Measurements from ENCODE around the gene OVOL1. TPM values are rescaled to one million over a fixed set of nuclear protein-coding genes. Genes with fewer than 3 reads are reported as not detected.

Gene OVOL1
- total and polyA plus RNA-seq, 5 donors from 2014 or later, result not detected

DNA sequence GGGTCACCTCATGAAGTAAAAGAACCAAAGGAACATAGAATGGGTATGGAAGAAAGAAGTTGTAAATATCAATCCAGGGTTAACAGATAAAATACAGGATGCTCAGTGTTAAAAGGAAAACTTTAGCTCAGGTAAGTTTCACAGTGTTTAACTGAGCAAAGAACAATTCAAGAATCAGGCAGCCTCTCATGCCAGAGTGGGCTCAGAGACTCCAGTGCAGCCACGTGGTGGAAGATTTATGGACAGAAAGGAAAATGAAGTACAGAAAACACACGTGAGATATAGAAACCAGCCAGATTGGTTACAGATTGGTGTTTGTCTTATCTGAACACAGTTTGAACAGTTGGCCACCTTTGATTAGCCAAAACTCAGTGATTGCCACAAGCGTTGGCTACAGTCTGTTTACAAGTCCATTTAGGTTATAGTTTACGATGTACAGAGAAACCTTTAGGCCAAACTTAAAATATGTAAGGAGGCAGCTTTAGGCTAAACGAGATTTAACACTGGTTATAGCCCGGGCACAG, 15.2 kb upstream of the OVOL1 start:
- Histone ChIP-seq H3K4me1 (ENCODE audit: control insufficient read depth, insufficient read depth, low read length, poor library complexity, severe bottlenecking) (no peaks in the 10 kb centered on the region), H3K4me3 (ENCODE audit: low read depth, low read length) (no peak overlapping the region), H3K27ac (ENCODE audit: insufficient read depth, low read length, poor library complexity, severe bottlenecking) (no peak overlapping the region), H3K9me3 (ENCODE audit: control insufficient read depth in 2 of 2, low read length in 2 of 2) (no peaks in the 10 kb centered on the region), H3K36me3 (ENCODE audit: control insufficient read depth, insufficient read depth, low read length) (peaks cover under 1% of the 10 kb centered on the region), H3K27me3 (ENCODE audit: control insufficient read depth, insufficient read depth, low read length) (no peaks in the 10 kb centered on the region)
- peaks cover 6 to 12% (median 8%) of the 10 kb centered on the region in 4 donors for H3K4me1 Mint-ChIP-seq
- H3K27me3 Mint-ChIP-seq, result peaks cover 5% of the 10 kb centered on the region
- DNase-seq (no peak), ATAC-seq (ENCODE audit: low read depth in 2 of 2) (no peak)
- no peak overlapping the region for H3K4me3 Mint-ChIP-seq
- no peak overlapping the region for H3K27ac Mint-ChIP-seq
- H3K9me3 Mint-ChIP-seq, result no peaks in the 10 kb centered on the region
- H3K36me3 Mint-ChIP-seq, result no peaks in the 10 kb centered on the region

- Histone ChIP-seq H3K4me1 (ENCODE audit: control insufficient read depth, insufficient read depth, low read length, poor library complexity, severe bottlenecking) (peaks cover 5% of the 10 kb centered on the region), H3K27ac (ENCODE audit: insufficient read depth, low read length, poor library complexity, severe bottlenecking) (no peak overlapping the region), H3K27me3 (ENCODE audit: control insufficient read depth, insufficient read depth, low read length) (no peaks in the 10 kb centered on the region), H3K9me3 (ENCODE audit: control insufficient read depth in 2 of 2, low read length in 2 of 2) (no peaks in the 10 kb centered on the region), H3K4me3 (ENCODE audit: low read depth, low read length) (no peak overlapping the region), H3K36me3 (ENCODE audit: control insufficient read depth, insufficient read depth, low read length) (peaks cover 11% of the 10 kb centered on the region)
- Mint-ChIP-seq H3K27ac (no peak overlapping the region), H3K9me3 (no peaks in the 10 kb centered on the region), H3K4me1 (peaks cover 6 to 26% (median 10%) of the 10 kb centered on the region in 4 donors), H3K27me3 (peaks cover 5% of the 10 kb centered on the region), H3K36me3 (peaks cover 4% of the 10 kb centered on the region), H3K4me3 (no peak overlapping the region)
- no peak for DNase-seq
- no peak for ATAC-seq (ENCODE audit: low read depth in 2 of 2)
Observed at GRCh38 chr11:65773784-65774411, 13.0 kb upstream of the OVOL1 start.

GRCh38 chr11:65774525-65775306, 12.1 kb upstream of the OVOL1 start:
- DNase-seq, result no peak
- peaks cover 14% of the 10 kb centered on the region for H3K4me1 ChIP-seq (ENCODE audit: control insufficient read depth, insufficient read depth, low read length, poor library complexity, severe bottlenecking)
- H3K4me1 Mint-ChIP-seq, result peaks cover 3 to 30% (median 7%) of the 10 kb centered on the region in 4 donors
- H3K4me3 ChIP-seq (ENCODE audit: low read depth, low read length), result no peak overlapping the region
- peaks cover 11% of the 10 kb centered on the region for H3K36me3 ChIP-seq (ENCODE audit: control insufficient read depth, insufficient read depth, low read length)
- peaks cover 4% of the 10 kb centered on the region for H3K36me3 Mint-ChIP-seq
- H3K27me3 ChIP-seq (ENCODE audit: control insufficient read depth, insufficient read depth, low read length), result no peaks in the 10 kb centered on the region
- H3K9me3 Mint-ChIP-seq, result no peaks in the 10 kb centered on the region
- no peak overlapping the region for H3K27ac ChIP-seq (ENCODE audit: insufficient read depth, low read length, poor library complexity, severe bottlenecking)
- no peak for ATAC-seq (ENCODE audit: low read depth in 2 of 2)
- H3K4me3 Mint-ChIP-seq, result peak overlapping the region in 1 of 4 donors; percentile 77
- H3K27me3 Mint-ChIP-seq, result peaks cover 1% of the 10 kb centered on the region
- no peaks in the 10 kb centered on the region for H3K9me3 ChIP-seq (ENCODE audit: control insufficient read depth in 2 of 2, low read length in 2 of 2)
- H3K27ac Mint-ChIP-seq, result peak overlapping the region in 1 of 3 donors; percentile 44

- DNase-seq (no peak), ATAC-seq (ENCODE audit: low read depth in 2 of 2) (no peak)
- Histone ChIP-seq H3K9me3 (ENCODE audit: control insufficient read depth in 2 of 2, low read length in 2 of 2) (no peaks in the 10 kb centered on the region), H3K36me3 (ENCODE audit: control insufficient read depth, insufficient read depth, low read length) (peaks cover 11% of the 10 kb centered on the region), H3K4me1 (ENCODE audit: control insufficient read depth, insufficient read depth, low read length, poor library complexity, severe bottlenecking) (peaks cover 20% of the 10 kb centered on the region), H3K4me3 (ENCODE audit: low read depth, low read length) (no peak overlapping the region), H3K27me3 (ENCODE audit: control insufficient read depth, insufficient read depth, low read length) (no peaks in the 10 kb centered on the region), H3K27ac (ENCODE audit: insufficient read depth, low read length, poor library complexity, severe bottlenecking) (no peak overlapping the region)
- Mint-ChIP-seq H3K4me3 (peak overlapping the region in 1 of 4 donors; percentile 16), H3K27ac (no peak overlapping the region), H3K9me3 (no peaks in the 10 kb centered on the region), H3K4me1 (peaks cover 0 to 30% (median 5%) of the 10 kb centered on the region in 4 donors), H3K36me3 (peaks cover 4% of the 10 kb centered on the region), H3K27me3 (no peaks in the 10 kb centered on the region)
Observed at GRCh38 chr11:65776196-65776595, 10.7 kb upstream of the OVOL1 start.

DNA sequence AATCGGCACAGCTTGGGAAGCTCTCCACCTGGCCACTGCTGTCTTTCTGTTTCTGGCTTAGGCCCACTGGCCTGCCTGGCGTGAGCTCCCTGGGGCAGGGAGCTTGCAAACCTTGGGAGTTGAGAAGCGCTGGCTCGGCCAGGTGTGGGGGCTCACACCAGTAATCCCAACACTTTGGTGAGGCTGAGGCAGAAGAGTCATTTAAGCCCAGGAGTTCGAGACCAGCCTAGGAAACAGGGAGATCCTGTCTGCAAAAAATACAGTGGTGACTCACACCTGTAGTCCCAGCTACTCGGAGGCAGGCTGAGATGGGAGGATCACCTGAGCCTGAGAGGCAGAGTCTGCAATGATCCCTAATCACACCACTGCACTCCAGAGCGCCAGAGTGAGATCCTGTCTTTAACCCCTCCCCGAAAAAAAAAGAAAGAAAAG, 10.1 kb upstream of the OVOL1 start:
- no peak overlapping the region for H3K4me3 ChIP-seq (ENCODE audit: low read depth, low read length)

GRCh38 chr11:65777241-65777640, 9.6 kb upstream of the OVOL1 start:
- Mint-ChIP-seq H3K27me3 (no peaks in the 10 kb centered on the region), H3K9me3 (no peaks in the 10 kb centered on the region), H3K36me3 (peaks cover 4% of the 10 kb centered on the region), H3K27ac (peak overlapping the region in 1 of 3 donors; percentile 71), H3K4me1 (peaks cover 0 to 30% (median 3%) of the 10 kb centered on the region in 4 donors), H3K4me3 (peak overlapping the region in 3 of 4 donors; percentile 16 to 58 (median 21))
- Histone ChIP-seq H3K27ac (ENCODE audit: insufficient read depth, low read length, poor library complexity, severe bottlenecking) (no peak overlapping the region), H3K27me3 (ENCODE audit: control insufficient read depth, insufficient read depth, low read length) (no peaks in the 10 kb centered on the region), H3K4me3 (ENCODE audit: low read depth, low read length) (no peak overlapping the region), H3K4me1 (ENCODE audit: control insufficient read depth, insufficient read depth, low read length, poor library complexity, severe bottlenecking) (peaks cover 26% of the 10 kb centered on the region), H3K36me3 (ENCODE audit: control insufficient read depth, insufficient read depth, low read length) (peaks cover 11% of the 10 kb centered on the region), H3K9me3 (ENCODE audit: control insufficient read depth in 2 of 2, low read length in 2 of 2) (no peaks in the 10 kb centered on the region)
- DNase-seq (no peak), ATAC-seq (ENCODE audit: low read depth in 2 of 2) (no peak)

More for the DNA sequence above, 10.1 kb upstream of the OVOL1 start:
- Histone ChIP-seq H3K27ac (ENCODE audit: insufficient read depth, low read length, poor library complexity, severe bottlenecking) (no peak overlapping the region), H3K27me3 (ENCODE audit: control insufficient read depth, insufficient read depth, low read length) (no peaks in the 10 kb centered on the region), H3K9me3 (ENCODE audit: control insufficient read depth in 2 of 2, low read length in 2 of 2) (no peaks in the 10 kb centered on the region), H3K36me3 (ENCODE audit: control insufficient read depth, insufficient read depth, low read length) (peaks cover 11% of the 10 kb centered on the region), H3K4me1 (ENCODE audit: control insufficient read depth, insufficient read depth, low read length, poor library complexity, severe bottlenecking) (peaks cover 25% of the 10 kb centered on the region)
- Mint-ChIP-seq H3K36me3 (peaks cover 4% of the 10 kb centered on the region), H3K4me3 (peak overlapping the region in 1 of 4 donors; percentile 16), H3K9me3 (no peaks in the 10 kb centered on the region), H3K27ac (peak overlapping the region in 1 of 3 donors; percentile 71), H3K27me3 (no peaks in the 10 kb centered on the region), H3K4me1 (peaks cover 0 to 30% (median 3%) of the 10 kb centered on the region in 4 donors)
- ATAC-seq (ENCODE audit: low read depth in 2 of 2) (no peak), DNase-seq (no peak)

DNA sequence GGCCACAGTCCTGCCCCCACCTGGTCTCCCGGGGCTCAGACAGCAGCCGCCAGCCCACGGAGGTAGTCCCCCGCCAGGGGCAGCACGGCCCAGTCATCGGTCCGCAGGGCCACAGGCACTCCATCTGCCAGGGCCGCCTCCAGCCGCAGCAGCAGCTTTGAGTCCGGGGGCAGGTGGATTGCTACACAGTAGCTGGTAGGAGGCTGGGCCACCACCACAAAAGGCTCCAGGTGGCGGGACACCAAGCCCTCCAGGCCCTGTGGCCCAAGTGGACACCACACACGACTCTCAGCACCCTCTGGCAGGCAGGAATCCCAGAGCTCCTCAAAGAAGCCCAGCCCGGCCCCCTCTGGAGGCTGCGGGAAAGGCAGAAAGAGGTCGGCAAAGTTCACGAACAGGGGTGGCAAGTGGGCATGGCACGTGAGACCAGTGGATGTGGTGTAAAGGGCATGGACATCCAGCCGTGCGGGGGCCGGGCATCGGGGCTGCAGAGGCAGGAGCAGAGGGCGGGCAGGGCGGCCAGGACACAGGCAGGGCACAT, 9.0 kb upstream of the OVOL1 start:
- H3K36me3 Mint-ChIP-seq, result peaks cover 4% of the 10 kb centered on the region
- no peak overlapping the region for H3K27ac Mint-ChIP-seq
- H3K4me3 ChIP-seq (ENCODE audit: low read depth, low read length), result no peak overlapping the region
- peaks cover 0 to 28% (median 4%) of the 10 kb centered on the region in 4 donors for H3K4me1 Mint-ChIP-seq
- no peak for DNase-seq
- no peaks in the 10 kb centered on the region for H3K9me3 Mint-ChIP-seq
- H3K36me3 ChIP-seq (ENCODE audit: control insufficient read depth, insufficient read depth, low read length), result peaks cover 11% of the 10 kb centered on the region
- peaks cover 26% of the 10 kb centered on the region for H3K4me1 ChIP-seq (ENCODE audit: control insufficient read depth, insufficient read depth, low read length, poor library complexity, severe bottlenecking)
- H3K9me3 ChIP-seq (ENCODE audit: control insufficient read depth in 2 of 2, low read length in 2 of 2), result no peaks in the 10 kb centered on the region
- peak overlapping the region in 2 of 4 donors; percentile 35 to 54 for H3K4me3 Mint-ChIP-seq
- no peak for ATAC-seq (ENCODE audit: low read depth in 2 of 2)
- no peak overlapping the region for H3K27ac ChIP-seq (ENCODE audit: insufficient read depth, low read length, poor library complexity, severe bottlenecking)
- H3K27me3 Mint-ChIP-seq, result no peaks in the 10 kb centered on the region
- no peaks in the 10 kb centered on the region for H3K27me3 ChIP-seq (ENCODE audit: control insufficient read depth, insufficient read depth, low read length)
